SU-DHL-6 (cell line): ENCODE measurements around the gene MATN3.

Experiments
- CTCF ChIP-seq: fragments of 200-600 bp; sonication (generic); IDR thresholded peaks from one replicate; pipeline ENCODE4 v1.5.1; 2017; ENCODE audit warnings: antibody characterized with exemption, mild to moderate bottlenecking, low read length, moderate library complexity; ENCODE audit not compliant: insufficient read depth, poor library complexity, severe bottlenecking
- EZH2phosphoT487 ChIP-seq: fragments of 200-600 bp; sonication (generic), shearing (Covaris generic); conservative IDR thresholded peaks from 2 replicates; pipeline ENCODE4 v1.6.1; 2018; ENCODE audit warnings: mild to moderate bottlenecking, antibody characterized with exemption, low read length, moderate library complexity, mixed read lengths

- TF ChIP-seq CTCF (no peak), EZH2phosphoT487 (no peak)
These were observed 37.2 kb upstream of the MATN3 start for GRCh38 chr2:20049637-20050036.
